Measurements from ENCODE around the gene RABGAP1L.

DNA sequence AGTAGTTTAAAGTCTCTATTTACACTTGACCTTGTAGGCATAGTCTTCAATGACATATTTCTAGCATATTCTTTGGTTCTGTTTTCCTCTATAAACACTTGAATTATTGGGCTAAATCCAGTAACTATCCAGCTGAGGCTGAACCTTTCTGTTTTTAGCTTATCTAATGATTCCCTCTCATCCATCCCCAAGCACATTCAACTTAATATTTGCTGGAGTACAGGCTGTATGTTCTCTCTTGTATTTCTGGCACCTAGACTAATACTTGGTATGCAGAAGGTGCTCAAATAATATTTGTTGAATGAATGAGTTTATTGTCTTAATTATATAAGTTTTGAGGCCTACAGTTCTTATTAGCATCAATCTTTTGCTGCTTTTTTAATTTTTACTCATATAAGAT is 88.7 kb downstream of the RABGAP1L start:
- TF ChIP-seq YY1 (IDR thresholded peaks at IDR 0.05; ENCODE audit: insufficient read depth, insufficient read length): no peak
- TF ChIP-seq SUZ12 (IDR thresholded peaks at IDR 0.05; ENCODE audit: extremely low read depth, insufficient read depth, insufficient read length): no peak

Data from NT2/D1 (cell line).